GM19397 (cell line): ENCODE data around the gene SETD2.
"Not testable (repeated sequence)": the region's sequence is repeated elsewhere in the genome, so short reads cannot be mapped to it uniquely, and the experiment has no call there.

ENCODE experiments used
- ATAC-seq: cut with Tn5 transposase; IDR thresholded peaks from one replicate; pipeline ENCODE4 v1.9.1; 2021; ENCODE audit warnings: mild to moderate bottlenecking, moderate library complexity; ENCODE audit not compliant: unreplicated experiment

SETD2 gene, protein sequence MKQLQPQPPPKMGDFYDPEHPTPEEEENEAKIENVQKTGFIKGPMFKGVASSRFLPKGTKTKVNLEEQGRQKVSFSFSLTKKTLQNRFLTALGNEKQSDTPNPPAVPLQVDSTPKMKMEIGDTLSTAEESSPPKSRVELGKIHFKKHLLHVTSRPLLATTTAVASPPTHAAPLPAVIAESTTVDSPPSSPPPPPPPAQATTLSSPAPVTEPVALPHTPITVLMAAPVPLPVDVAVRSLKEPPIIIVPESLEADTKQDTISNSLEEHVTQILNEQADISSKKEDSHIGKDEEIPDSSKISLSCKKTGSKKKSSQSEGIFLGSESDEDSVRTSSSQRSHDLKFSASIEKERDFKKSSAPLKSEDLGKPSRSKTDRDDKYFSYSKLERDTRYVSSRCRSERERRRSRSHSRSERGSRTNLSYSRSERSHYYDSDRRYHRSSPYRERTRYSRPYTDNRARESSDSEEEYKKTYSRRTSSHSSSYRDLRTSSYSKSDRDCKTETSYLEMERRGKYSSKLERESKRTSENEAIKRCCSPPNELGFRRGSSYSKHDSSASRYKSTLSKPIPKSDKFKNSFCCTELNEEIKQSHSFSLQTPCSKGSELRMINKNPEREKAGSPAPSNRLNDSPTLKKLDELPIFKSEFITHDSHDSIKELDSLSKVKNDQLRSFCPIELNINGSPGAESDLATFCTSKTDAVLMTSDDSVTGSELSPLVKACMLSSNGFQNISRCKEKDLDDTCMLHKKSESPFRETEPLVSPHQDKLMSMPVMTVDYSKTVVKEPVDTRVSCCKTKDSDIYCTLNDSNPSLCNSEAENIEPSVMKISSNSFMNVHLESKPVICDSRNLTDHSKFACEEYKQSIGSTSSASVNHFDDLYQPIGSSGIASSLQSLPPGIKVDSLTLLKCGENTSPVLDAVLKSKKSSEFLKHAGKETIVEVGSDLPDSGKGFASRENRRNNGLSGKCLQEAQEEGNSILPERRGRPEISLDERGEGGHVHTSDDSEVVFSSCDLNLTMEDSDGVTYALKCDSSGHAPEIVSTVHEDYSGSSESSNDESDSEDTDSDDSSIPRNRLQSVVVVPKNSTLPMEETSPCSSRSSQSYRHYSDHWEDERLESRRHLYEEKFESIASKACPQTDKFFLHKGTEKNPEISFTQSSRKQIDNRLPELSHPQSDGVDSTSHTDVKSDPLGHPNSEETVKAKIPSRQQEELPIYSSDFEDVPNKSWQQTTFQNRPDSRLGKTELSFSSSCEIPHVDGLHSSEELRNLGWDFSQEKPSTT (N-terminal part only)

DNA sequence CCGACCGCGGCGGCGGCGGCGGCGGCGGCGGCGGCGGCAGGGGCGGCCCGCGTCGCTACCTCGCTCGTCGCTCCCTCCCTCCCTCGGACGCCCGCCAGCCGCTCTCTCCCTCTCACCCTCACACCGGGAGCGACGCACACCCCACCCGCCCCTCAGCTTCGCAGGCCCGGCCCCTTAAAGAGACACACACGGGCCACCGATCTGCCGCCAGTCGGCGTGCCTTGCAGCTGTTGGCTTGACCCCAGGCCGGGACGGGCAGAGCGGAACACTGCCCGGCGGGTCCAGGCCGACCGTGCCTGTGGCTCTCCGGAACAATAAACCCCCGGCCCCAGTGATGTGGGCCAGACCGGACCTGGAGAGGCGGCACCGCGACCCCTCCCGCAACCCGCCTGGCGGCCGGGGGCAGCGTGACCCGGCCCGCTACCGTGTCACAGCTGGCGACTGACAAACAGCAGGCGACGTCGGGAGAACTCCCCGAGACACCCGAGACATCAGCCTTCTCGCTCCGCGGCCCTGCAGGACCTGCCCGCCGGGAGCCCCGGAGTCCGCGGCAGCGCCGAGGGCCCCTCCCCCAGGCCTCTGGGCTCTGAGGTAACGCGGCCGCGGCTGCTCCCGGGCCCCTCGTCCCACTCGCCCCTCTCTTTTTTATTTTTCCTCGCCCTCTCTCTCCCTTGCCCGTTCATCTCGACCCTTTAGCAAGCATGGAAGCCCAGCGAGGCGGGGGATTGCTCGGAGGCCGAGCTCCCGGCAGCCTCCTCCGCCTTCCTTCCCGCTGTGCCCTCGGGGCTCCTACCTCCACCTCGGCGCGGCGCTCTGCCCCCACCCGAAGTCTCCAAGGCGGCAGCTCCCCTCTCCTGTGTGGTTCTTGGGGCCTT lies at the start of gene SETD2:
SETD2 (minus strand) TSS at position 107 of the 875 bp plus-strand sequence. CDS start 189 bp downstream, outside the sequence.
- ATAC-seq: peak; percentile 72

- ATAC-seq: no peak
These were observed 47.0 kb upstream of the SETD2 start for GRCh38 chr3:47210863-47211405.

- not testable (repeated sequence) for ATAC-seq
These were observed 42.1 kb upstream of the SETD2 start for GRCh38 chr3:47206022-47206421.

- no peak for ATAC-seq
These were observed 41.0 kb upstream of the SETD2 start for GRCh38 chr3:47204875-47205274.

- no peak for ATAC-seq
These were observed 38.6 kb upstream of the SETD2 start for GRCh38 chr3:47202542-47202941.

- ATAC-seq: no peak
These were observed 33.4 kb upstream of the SETD2 start for GRCh38 chr3:47197287-47197686.

DNA sequence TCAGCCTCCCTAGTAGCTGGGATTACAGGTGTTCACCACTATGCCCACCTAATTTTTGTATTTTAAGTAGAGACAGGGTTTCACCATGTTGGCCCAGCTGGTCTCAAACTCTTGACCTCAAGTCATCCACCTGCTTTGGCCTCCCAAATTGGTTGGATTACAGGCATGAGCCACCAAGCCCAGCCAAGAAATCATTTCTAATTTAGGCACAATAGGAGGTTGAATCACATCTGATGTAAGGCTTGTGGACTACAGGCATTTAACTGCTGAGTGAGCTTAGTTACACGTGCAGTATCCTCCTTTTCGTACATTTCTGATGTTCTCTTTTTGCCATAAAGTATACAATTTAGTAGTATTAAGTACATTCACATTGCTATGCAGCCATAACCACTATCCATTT lies 31.1 kb upstream of the SETD2 start:
- no peak for ATAC-seq

GRCh38 chr3:47193871-47194859 lies 30.3 kb upstream of the SETD2 start:
- ATAC-seq: no peak

DNA sequence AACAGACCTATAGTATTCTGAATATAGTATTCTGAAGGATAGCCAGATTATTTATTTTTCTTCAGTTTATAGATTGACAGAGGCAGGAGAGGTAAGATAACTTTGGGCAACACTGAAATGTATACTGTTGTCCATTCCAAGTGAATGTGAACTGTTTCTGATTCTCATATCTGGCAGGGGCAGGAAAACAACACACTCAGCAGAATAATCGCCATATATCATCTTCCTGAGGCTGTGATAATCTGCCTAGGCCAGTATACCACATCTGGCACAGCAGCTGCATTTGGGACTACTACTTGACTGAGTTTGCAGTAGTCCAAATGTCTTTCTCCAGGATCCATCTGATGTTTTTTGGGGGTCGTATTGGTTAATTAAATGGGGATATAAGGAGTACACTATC lies 22.4 kb upstream of the SETD2 start:
- no peak for ATAC-seq

- ATAC-seq: not testable (repeated sequence)
These were observed 17.8 kb upstream of the SETD2 start for GRCh38 chr3:47181685-47182084.

- not testable (repeated sequence) for ATAC-seq
These were observed 16.1 kb upstream of the SETD2 start for GRCh38 chr3:47180011-47180410.

DNA sequence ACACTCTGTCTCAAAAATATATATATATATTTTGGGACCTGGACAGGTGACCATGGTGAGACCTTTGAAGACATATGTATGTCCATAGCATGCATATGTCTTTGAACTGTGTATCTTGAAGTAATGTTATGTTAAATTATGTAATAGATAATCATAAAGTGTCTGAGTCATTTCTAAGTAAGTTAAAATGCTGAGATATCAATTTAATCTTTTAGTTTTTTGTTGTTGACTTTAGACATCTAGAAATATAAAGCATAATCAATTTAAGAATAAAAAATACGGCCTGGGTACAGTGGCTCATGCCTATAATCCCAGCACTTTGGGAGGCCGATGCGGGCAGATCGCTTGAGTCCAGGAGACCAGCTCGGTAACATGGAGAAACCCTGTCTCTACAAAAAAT lies 12.7 kb upstream of the SETD2 start:
- ATAC-seq: no peak

DNA sequence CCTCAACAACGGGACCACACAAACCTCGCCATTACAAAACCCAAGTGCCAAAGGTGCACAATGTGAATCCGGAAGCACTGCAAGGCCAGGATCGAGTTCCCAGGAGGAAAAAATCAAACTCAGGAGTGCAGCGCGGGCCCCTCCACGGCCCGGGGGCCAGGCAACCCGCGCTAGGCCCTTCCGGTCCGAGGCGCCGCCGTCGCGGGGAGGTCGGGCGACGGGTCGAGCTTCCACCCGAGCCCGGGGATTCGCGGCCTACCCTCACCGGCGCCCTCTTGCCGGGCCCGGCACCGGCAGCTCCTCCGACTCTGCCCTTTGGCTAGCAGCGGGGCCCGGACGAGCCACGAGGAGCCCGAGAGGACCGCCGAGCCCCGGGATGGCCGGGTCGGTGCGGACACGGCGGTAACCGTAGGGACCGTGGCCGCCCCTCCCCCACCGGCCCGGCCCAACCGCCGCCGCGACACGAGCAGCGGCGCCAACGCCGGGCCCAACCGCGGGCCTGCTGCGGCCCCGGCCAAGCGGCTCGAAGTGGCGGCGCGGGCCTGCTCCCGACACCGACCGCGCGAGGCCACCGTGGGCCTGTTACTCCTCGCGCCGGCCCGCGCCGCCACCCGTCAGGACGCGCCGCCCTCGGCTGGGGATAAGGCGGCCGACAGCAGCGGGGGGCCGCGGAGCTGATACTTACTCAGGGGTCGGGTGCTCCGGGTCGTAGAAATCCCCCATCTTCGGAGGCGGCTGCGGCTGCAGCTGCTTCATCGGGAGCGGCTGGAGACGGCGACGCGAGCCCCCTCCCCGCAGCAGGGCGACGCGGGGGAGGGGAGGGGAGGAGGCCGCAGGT lies 525 bp downstream of the SETD2 start:
- ATAC-seq: peak; percentile 30

DNA sequence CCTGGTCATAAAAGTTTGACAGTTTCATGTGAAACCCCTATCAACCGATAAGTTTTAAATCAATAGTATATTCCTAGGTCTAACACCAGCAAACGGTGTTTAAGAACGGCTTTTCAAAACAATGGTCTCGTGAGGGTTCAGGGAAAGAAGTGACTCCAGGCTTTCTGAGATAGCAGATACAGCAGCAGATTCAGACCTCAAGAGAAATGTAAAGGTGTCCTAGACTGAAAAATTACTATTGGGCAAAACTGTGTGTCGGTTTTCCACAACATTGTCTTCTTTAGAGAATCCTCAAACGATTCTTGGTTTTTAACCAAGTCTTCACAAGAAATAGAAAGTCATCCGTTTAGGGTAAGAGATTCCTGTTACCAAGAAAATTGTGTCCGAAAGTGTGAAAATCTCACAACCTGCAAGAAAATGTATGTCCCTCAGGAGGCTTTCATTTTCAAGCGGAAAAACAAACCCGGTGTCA lies 1.2 kb downstream of the SETD2 start:
- ATAC-seq: no peak

GRCh38 chr3:47161983-47162696 lies 1.8 kb downstream of the SETD2 start:
- no peak for ATAC-seq

- ATAC-seq: no peak
These were observed 4.1 kb downstream of the SETD2 start for GRCh38 chr3:47159820-47160219.

DNA sequence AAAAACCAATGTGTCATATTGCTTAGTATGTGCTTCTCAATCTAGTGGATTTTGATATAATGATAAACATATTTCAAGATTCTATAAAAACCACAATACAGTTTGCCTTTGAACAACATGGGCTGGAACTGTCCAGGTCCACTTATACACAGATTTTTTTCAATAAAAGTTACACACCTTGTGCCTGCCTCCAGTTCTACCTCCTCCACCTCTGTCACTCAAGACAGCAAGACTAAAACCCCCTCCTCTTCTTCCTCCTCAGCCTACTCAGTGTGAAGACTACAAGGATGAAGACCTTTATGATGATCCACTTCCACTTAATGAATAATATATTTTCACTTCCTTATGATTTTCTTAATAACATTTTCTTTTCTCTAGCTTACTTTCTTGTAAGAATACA lies 5.7 kb downstream of the SETD2 start:
- ATAC-seq: no peak
